H1 (cell line): Measurements from ENCODE around the gene GNG7. TPM values are rescaled to one million over a fixed set of nuclear protein-coding genes. Genes with fewer than 3 reads are reported as not detected.

ENCODE experiments used
- CTCF ChIA-PET: fragments of 300-600 bp; sonication (Branson Sonifier 250); formaldehyde crosslinking; loops from one replicate; lab custom pipeline; 2021; ENCODE audit not compliant: partially characterized antibody; lab: Charles Lee
- POLR2A ChIA-PET: fragments of 300-600 bp; sonication (Branson Sonifier 250); formaldehyde crosslinking; loops from one replicate; lab custom pipeline; 2021; ENCODE audit warnings: inconsistent platforms; ENCODE audit not compliant: partially characterized antibody; lab: Charles Lee
- DNase-seq, 2 experiments: peaks; one replicate each; pipeline versions ENCODE4 v3.0.0 to v3.0.0-alpha.2; 2010 to 2022; ENCODE audit warnings: low spot score in 2 of 2, low read depth in 1 of 2, mixed read lengths in 1 of 2
- FAIRE-seq: peaks from 2 replicates; lab custom pipeline; 2011; peaks lifted over from hg19 to GRCh38; lab: Jason Lieb, UNC
- H2AFZ ChIP-seq: 2 replicates; pipeline ENCODE4 v1.8.1; 2012; ENCODE audit warnings: low read length, inconsistent platforms
- H2AK5ac ChIP-seq: 2 replicates; pipeline ENCODE4 v1.6.1; 2013; ENCODE audit warnings: low read depth, low read length
- H2BK120ac ChIP-seq: replicated peaks from 2 replicates; pipeline ENCODE3; 2013; ENCODE audit warnings: low read depth, low read length, inconsistent platforms
- H2BK12ac ChIP-seq: 2 replicates; pipeline ENCODE4 v1.6.1; 2013; ENCODE audit warnings: low read depth, low read length
- H2BK15ac ChIP-seq: 2 replicates; pipeline ENCODE4 v1.6.1; 2013; ENCODE audit warnings: low read length
- H2BK20ac ChIP-seq: 2 replicates; pipeline ENCODE4 v1.6.1; 2013; ENCODE audit warnings: low read length
- H2BK5ac ChIP-seq: 2 replicates; pipeline ENCODE4 v1.6.1; 2013; ENCODE audit warnings: low read depth, low read length
- H3K14ac ChIP-seq: 2 replicates; pipeline ENCODE4 v1.6.1; 2013; ENCODE audit warnings: inconsistent platforms; ENCODE audit not compliant: insufficient read length
- H3K18ac ChIP-seq: 2 replicates; pipeline ENCODE4 v1.6.1; 2013; ENCODE audit warnings: low read length; ENCODE audit errors: extremely low read depth
- H3K23ac ChIP-seq: 2 replicates; pipeline ENCODE4 v1.6.1; 2013; ENCODE audit warnings: inconsistent platforms; ENCODE audit not compliant: insufficient read length
- H3K23me2 ChIP-seq: 2 replicates; pipeline ENCODE4 v1.6.1; 2013; ENCODE audit warnings: low read depth, low read length
- H3K27ac ChIP-seq: 2 replicates; pipeline ENCODE4 v1.6.1; 2011; ENCODE audit warnings: low read depth, low read length, inconsistent platforms
- H3K27me3 ChIP-seq, 4 experiments: replicated peaks in 1 of 4; 1 replicate in 1 of 4; 2 replicates in 3 of 4; pipeline versions ENCODE4 v1.6.1 to v1.8.1; 2011 to 2013; ENCODE audit warnings: low read length in 3 of 4, mild to moderate bottlenecking in 3 of 4, inconsistent platforms in 2 of 4, mixed read lengths in 2 of 4, moderate library complexity in 1 of 4; ENCODE audit not compliant: control insufficient read depth in 3 of 4, insufficient read depth in 3 of 4; ENCODE audit errors: extremely low read depth in 1 of 4
- H3K36me3 ChIP-seq, 4 experiments: 2 replicates each; pipeline versions ENCODE4 v1.6.1 to v1.8.1; 2011 to 2013; ENCODE audit warnings: mild to moderate bottlenecking in 4 of 4, low read length in 3 of 4, moderate library complexity in 2 of 4, control low read depth in 1 of 4, inconsistent platforms in 1 of 4; ENCODE audit not compliant: insufficient read depth in 4 of 4, control insufficient read depth in 2 of 4
- H3K4ac ChIP-seq: replicated peaks from 2 replicates; pipeline ENCODE3; 2013; ENCODE audit warnings: low read length, low read depth, mixed read lengths, inconsistent platforms; ENCODE audit not compliant: insufficient read length
- H3K4me1 ChIP-seq, 4 experiments: replicated peaks in 1 of 4; 1 replicate in 1 of 4; 2 replicates in 3 of 4; pipeline versions ENCODE4 v1.6.1 to v1.8.1; 2011 to 2013; ENCODE audit warnings: low read length in 3 of 4, inconsistent platforms in 2 of 4, mixed read lengths in 1 of 4; ENCODE audit not compliant: insufficient read depth in 4 of 4, control insufficient read depth in 3 of 4
- H3K4me2 ChIP-seq, 2 experiments: 2 replicates each; pipeline versions ENCODE4 v1.6.1 to v1.8.1; 2011 to 2013; ENCODE audit warnings: low read depth in 2 of 2, low read length in 2 of 2, control low read depth in 1 of 2, inconsistent platforms in 1 of 2, mild to moderate bottlenecking in 1 of 2; ENCODE audit not compliant: insufficient read depth in 1 of 2
- H3K4me3 ChIP-seq, 4 experiments: fragments of 200-600, 300-600 bp in 1 of 4; sonication (generic), shearing (Covaris generic), sonication (Bioruptor Twin) in 1 of 4; 2 replicates each; pipeline versions ENCODE4 v1.5.1 to v1.8.1; 2011 to 2016; ENCODE audit warnings: low read length in 4 of 4, low read depth in 3 of 4, control low read depth in 2 of 4, inconsistent platforms in 2 of 4, mild to moderate bottlenecking in 2 of 4, mixed read lengths in 1 of 4, moderate library complexity in 1 of 4; ENCODE audit not compliant: insufficient read depth in 2 of 4; ENCODE audit errors: extremely low read depth in 1 of 4
- H3K56ac ChIP-seq: replicated peaks from 2 replicates; pipeline ENCODE3; 2013; ENCODE audit warnings: low read depth, mild to moderate bottlenecking, mixed read lengths, low read length, inconsistent platforms; ENCODE audit not compliant: insufficient read length
- H3K79me1 ChIP-seq: 2 replicates; pipeline ENCODE4 v1.6.1; 2013; ENCODE audit warnings: low read depth, low read length, control low read depth
- H3K79me2 ChIP-seq, 2 experiments: 2 replicates each; pipeline versions ENCODE4 v1.6.1 to v1.8.1; 2012 to 2013; ENCODE audit warnings: low read length in 2 of 2, mild to moderate bottlenecking in 2 of 2, inconsistent platforms in 1 of 2; ENCODE audit not compliant: insufficient read depth in 2 of 2, control insufficient read depth in 1 of 2
- H3K9ac ChIP-seq, 4 experiments: replicated peaks in 1 of 4; 1 replicate in 1 of 4; 2 replicates in 3 of 4; pipeline versions ENCODE4 v1.6.1 to v1.8.1; 2011 to 2013; ENCODE audit warnings: low read depth in 3 of 4, low read length in 3 of 4, control low read depth in 2 of 4, mild to moderate bottlenecking in 2 of 4, moderate library complexity in 2 of 4, inconsistent platforms in 1 of 4; ENCODE audit errors: extremely low read depth in 1 of 4
- H3K9me3 ChIP-seq, 2 experiments: 2 replicates each; pipeline versions ENCODE4 v1.6.1 to v1.8.1; 2012 to 2013; ENCODE audit warnings: mild to moderate bottlenecking in 2 of 2, moderate library complexity in 2 of 2, control low read depth in 1 of 2, inconsistent platforms in 1 of 2, low read depth in 1 of 2, low read length in 1 of 2, mixed read lengths in 1 of 2; ENCODE audit not compliant: insufficient read depth in 2 of 2
- H4K20me1 ChIP-seq, 2 experiments: replicated peaks in 1 of 2; 2 replicates each; pipeline versions ENCODE3 to v1.8.1; 2011 to 2013; ENCODE audit warnings: inconsistent platforms in 2 of 2, low read length in 2 of 2, mild to moderate bottlenecking in 1 of 2; ENCODE audit not compliant: insufficient read depth in 2 of 2, control insufficient read depth in 1 of 2
- H4K5ac ChIP-seq: 2 replicates; pipeline ENCODE4 v1.6.1; 2013; ENCODE audit warnings: low read length, low read depth, mixed read lengths, inconsistent platforms; ENCODE audit not compliant: insufficient read length
- H4K8ac ChIP-seq: 2 replicates; pipeline ENCODE4 v1.8.0; 2013; ENCODE audit warnings: mild to moderate bottlenecking, moderate library complexity, low read length, inconsistent platforms; ENCODE audit not compliant: insufficient read depth; ENCODE audit errors: extremely low read depth
- H4K91ac ChIP-seq: replicated peaks from 2 replicates; pipeline ENCODE3; 2013; ENCODE audit warnings: low read length, mixed read lengths, inconsistent platforms; ENCODE audit not compliant: insufficient read length
- CEBPB ChIP-seq: IDR thresholded peaks from 2 replicates; pipeline ENCODE4 v1.6.1; 2012; ENCODE audit warnings: low read depth, low read length
- CHD2 ChIP-seq: IDR thresholded peaks from 2 replicates; pipeline ENCODE4 v1.6.1; 2012; ENCODE audit warnings: low read length, improper control_type of control experiment
- CTCF ChIP-seq, 3 experiments: IDR thresholded peaks; 1 replicate in 2 of 3; 2 replicates in 1 of 3; pipeline versions ENCODE4 v1.5.1 to v1.6.1; 2011; ENCODE audit warnings: low read length in 3 of 3, mild to moderate bottlenecking in 3 of 3, inconsistent platforms in 2 of 3, low read depth in 1 of 3, moderate library complexity in 1 of 3; ENCODE audit not compliant: insufficient read depth in 1 of 3; ENCODE audit errors: control extremely low read depth in 1 of 3
- GABPA ChIP-seq: IDR thresholded peaks from 2 replicates; pipeline ENCODE4 v1.6.1; 2011; ENCODE audit warnings: mild to moderate bottlenecking, low read length, moderate library complexity, borderline replicate concordance; ENCODE audit not compliant: insufficient read depth
- JUND ChIP-seq: IDR thresholded peaks from 2 replicates; pipeline ENCODE4 v1.6.1; 2011; ENCODE audit warnings: mild to moderate bottlenecking, improper control_type of control experiment, low read length
- KDM1A ChIP-seq: fragments of 200-600, 300-600 bp; sonication (generic); IDR thresholded peaks from 2 replicates; pipeline ENCODE4 v1.7.1; 2016; ENCODE audit warnings: mild to moderate bottlenecking, low read length, borderline replicate concordance
- POLR2A ChIP-seq, 2 experiments: IDR thresholded peaks; 1 replicate in 1 of 2; 2 replicates in 1 of 2; pipeline ENCODE4 v1.6.1; 2011; ENCODE audit warnings: low read depth in 2 of 2, low read length in 2 of 2, mild to moderate bottlenecking in 2 of 2; ENCODE audit errors: control extremely low read depth in 1 of 2
- RBBP5 ChIP-seq: IDR thresholded peaks from 2 replicates; pipeline ENCODE4 v1.7.1; 2012; ENCODE audit warnings: low read depth, mild to moderate bottlenecking, inconsistent platforms, low read length, moderate library complexity, borderline replicate concordance
- RXRA ChIP-seq: IDR thresholded peaks from 2 replicates; pipeline ENCODE4 v1.6.1; 2011; ENCODE audit warnings: low read depth, mild to moderate bottlenecking, low read length, moderate library complexity; ENCODE audit not compliant: insufficient read depth
- TAF7 ChIP-seq: optimal IDR thresholded peaks from 2 replicates; pipeline ENCODE3; 2011; ENCODE audit warnings: low read depth, mild to moderate bottlenecking, inconsistent platforms, low read length, moderate library complexity, borderline replicate concordance
- WGBS, 2 experiments: shearing (Covaris generic) in 1 of 2; methylation state at CpG; one replicate each; pipeline versions ENCODE4 v1.1.6 to v1.1.7; 2013 to 2015; ENCODE audit warnings: low lambda C conversion rate in 2 of 2, mixed read lengths in 2 of 2, inconsistent platforms in 1 of 2, low coverage in 1 of 2, missing lambda C conversion rate in 1 of 2; ENCODE audit not compliant: insufficient replicate concordance in 2 of 2, insufficient coverage in 1 of 2, insufficient read length in 1 of 2; ENCODE audit errors: extremely low coverage in 1 of 2, missing lambda C conversion rate in 1 of 2; 5-methylcytosine and 5-hydroxymethylcytosine counted together
- polyA plus RNA-seq, 7 experiments: library from polyadenylated mRNA; depleted of rRNA in 3 of 7; stranded (reverse) in 5 of 7; unstranded in 2 of 7; fragments of >200 nt in 5 of 7; fragments of 200-250 nt in 2 of 7; gene quantifications; 1 replicate in 5 of 7; 2 replicates in 1 of 7; 4 replicates in 1 of 7; pipeline versions ENCODE4 v1.2.1 to v1.2.3, GENCODE V29; 2011 to 2013; ENCODE audit warnings: missing spikeins in 2 of 7, mixed read lengths in 2 of 7
- total RNA-seq: library from RNA; stranded (reverse); fragmentation: NEBNext Ultra II Directional; extraction: Animal tissue kit (Norgen Biotek cat#: 25700); gene quantifications from 2 replicates; pipeline ENCODE4 v1.2.1, GENCODE V29; 2021
- TF ChIP-seq, protein P1 (sequence below): IDR thresholded peaks from 2 replicates; pipeline ENCODE4 v1.6.1; 2012; ENCODE audit warnings: inconsistent platforms

Gene GNG7
- total and polyA plus RNA-seq, 2 of the 8 experiments (the other 6 are each of a cell fraction or from before 2014, with no cell fraction given), result 2.8 to 7.8 TPM

DNA sequence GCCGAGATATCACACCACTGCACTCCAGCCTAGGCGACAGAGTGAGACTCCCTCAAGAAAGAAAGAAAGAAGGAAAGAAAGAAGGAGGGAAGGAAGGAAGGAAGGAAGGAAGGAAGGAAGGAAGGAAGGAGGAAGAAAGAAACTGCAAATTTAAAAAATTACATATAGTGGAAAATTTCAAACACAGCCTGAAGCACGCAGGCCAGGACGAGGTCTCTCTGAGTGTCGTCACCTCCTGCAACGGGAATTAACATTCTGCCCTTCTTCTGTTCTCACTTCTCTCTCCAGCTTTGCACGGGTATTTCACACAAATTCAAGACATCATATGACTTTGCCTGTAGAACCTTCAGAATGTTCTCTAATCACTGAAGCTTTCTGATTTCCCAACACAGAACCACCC lies 108.2 kb downstream of the GNG7 start:
- Histone ChIP-seq H4K5ac (no peak overlapping the region), H3K4me3 (no peak overlapping the region), H3K4me2 (no peak overlapping the region), H3K36me3 (no peaks in the 10 kb centered on the region), H3K23ac (no peak overlapping the region), H2AK5ac (no peak overlapping the region), H3K14ac (no peak overlapping the region), H3K79me1 (no peaks in the 10 kb centered on the region), H4K91ac (no peak overlapping the region), H3K9ac (no peak overlapping the region), H2AFZ (no peak overlapping the region), H3K27ac (no peak overlapping the region), H2BK15ac (no peak overlapping the region), H2BK5ac (no peak overlapping the region), H3K56ac (no peak overlapping the region), H2BK120ac (no peak overlapping the region), H2BK20ac (no peak overlapping the region), H4K8ac (no peak overlapping the region), H3K79me2 (no peaks in the 10 kb centered on the region), H3K27me3 (no peaks in the 10 kb centered on the region), H3K18ac (no peak overlapping the region), H3K4ac (no peak overlapping the region), H3K23me2 (peaks cover 7% of the 10 kb centered on the region; the same call in 1 of the 2 replicates), H3K9me3 (no peaks in the 10 kb centered on the region), H4K20me1 (no peaks in the 10 kb centered on the region), H3K4me1 (peaks cover 0 to 3% (median 1%) of the 10 kb centered on the region in 4 experiments; a peak in 1 of 7 replicates), H2BK12ac (no peak overlapping the region)
- no peak for FAIRE-seq
- DNase-seq, result no peak
- WGBS, 2 experiments, result 92% methylated on average over 7 of the region's 7 CpGs; no CpG with 5 or more reads in 1 of the 2 experiments
- CTCF ChIA-PET, result interaction anchor here (0.7 to 1.2 kb wide), 4 partner anchors 13 to 114 kb away, joined by 3 to 6 read pairs (median 4); no protein-coding TSS in a partner anchor
- POLR2A ChIA-PET, result interaction anchor here (0.6 to 2.2 kb wide), 7 partner anchors 8 to 242 kb away, joined by 3 to 9 read pairs (median 4); partner anchors contain the start of gene GADD45B
- TF ChIP-seq RBBP5 (no peak), CHD2 (no peak), RXRA (no peak), GABPA (no peak), TAF7 (no peak), CEBPB (no peak), JUND (no peak), POLR2A (IDR thresholded peaks at IDR 0.05; ENCODE audit: control extremely low read depth in 1 of 2, low read depth in 2 of 2, low read length in 2 of 2) (no peak), KDM1A (no peak), CTCF (IDR thresholded peaks at IDR 0.05; ENCODE audit: control extremely low read depth in 1 of 3, insufficient read depth in 1 of 3, low read depth in 1 of 3, low read length in 3 of 3) (no peak)
- TF ChIP-seq, protein P1, sequence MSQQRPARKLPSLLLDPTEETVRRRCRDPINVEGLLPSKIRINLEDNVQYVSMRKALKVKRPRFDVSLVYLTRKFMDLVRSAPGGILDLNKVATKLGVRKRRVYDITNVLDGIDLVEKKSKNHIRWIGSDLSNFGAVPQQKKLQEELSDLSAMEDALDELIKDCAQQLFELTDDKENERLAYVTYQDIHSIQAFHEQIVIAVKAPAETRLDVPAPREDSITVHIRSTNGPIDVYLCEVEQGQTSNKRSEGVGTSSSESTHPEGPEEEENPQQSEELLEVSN, result no peak
